ENCODE results near the gene POFUT1.

The POFUT1 gene

GRCh38 chr20:32208499-32209154 is 947 bp downstream of the POFUT1 start:
- no peak for DNase-seq

GRCh38 chr20:32209850-32210605 is 2.3 kb downstream of the POFUT1 start:
- no peak for DNase-seq

GRCh38 chr20:32213870-32214269 is 6.2 kb downstream of the POFUT1 start:
- DNase-seq, result no peak

- DNase-seq, result no peak
Measured at GRCh38 chr20:32215147-32215546, 7.5 kb downstream of the POFUT1 start.

- no peak for DNase-seq
Measured at GRCh38 chr20:32215729-32216128, 8.0 kb downstream of the POFUT1 start.

GRCh38 chr20:32216179-32217142 is 8.8 kb downstream of the POFUT1 start:
- no peak for DNase-seq

- DNase-seq, result no peak
Measured at GRCh38 chr20:32218156-32218900, 10.6 kb downstream of the POFUT1 start.

- DNase-seq, result no peak
Measured at GRCh38 chr20:32224463-32224862, 16.8 kb downstream of the POFUT1 start.

- DNase-seq, result no peak
Measured at GRCh38 chr20:32226391-32226790, 18.7 kb downstream of the POFUT1 start.

GRCh38 chr20:32227306-32227705 is 19.6 kb downstream of the POFUT1 start:
- DNase-seq, result no peak

- no peak for DNase-seq
Measured at GRCh38 chr20:32227744-32228688, 20.3 kb downstream of the POFUT1 start.

GRCh38 chr20:32229251-32229747 is 21.6 kb downstream of the POFUT1 start:
- no peak for DNase-seq

GRCh38 chr20:32230707-32231106 is 23.0 kb downstream of the POFUT1 start:
- no peak for DNase-seq

GRCh38 chr20:32231245-32231644 is 23.6 kb downstream of the POFUT1 start:
- DNase-seq, result no peak

- peak; percentile 7 for DNase-seq
Measured at GRCh38 chr20:32231847-32232246, 24.2 kb downstream of the POFUT1 start.

- no peak for DNase-seq
Measured at GRCh38 chr20:32232326-32232886, 24.7 kb downstream of the POFUT1 start.

- DNase-seq, result no peak
Measured at GRCh38 chr20:32233286-32233685, 25.6 kb downstream of the POFUT1 start.

GRCh38 chr20:32234135-32234808 is 26.6 kb downstream of the POFUT1 start:
- DNase-seq, result no peak

GRCh38 chr20:32235331-32236047 is 27.8 kb downstream of the POFUT1 start:
- no peak for DNase-seq
